Epithelial cell of esophagus (primary cell): ENCODE results near the gene SLC22A5.
A peak's percentile ranks its signal among the peaks of the same experiment; 100 is the strongest.

Experiments
- DNase-seq: peaks from one replicate; pipeline ENCODE4 v3.0.0; 2010; ENCODE audit warnings: low read depth
- H3K4me3 ChIP-seq: 2 replicates; pipeline ENCODE4 v1.5.1; 2011; ENCODE audit warnings: mild to moderate bottlenecking, low read length, control low read depth
- TF ChIP-seq, protein P1 (sequence below): IDR thresholded peaks from 2 replicates; pipeline ENCODE4 v1.5.1; 2011; ENCODE audit warnings: low read depth, mild to moderate bottlenecking, low read length, control low read depth, inconsistent platforms; ENCODE audit not compliant: insufficient read depth; ENCODE audit errors: missing control alignments

Gene SLC22A5

DNA sequence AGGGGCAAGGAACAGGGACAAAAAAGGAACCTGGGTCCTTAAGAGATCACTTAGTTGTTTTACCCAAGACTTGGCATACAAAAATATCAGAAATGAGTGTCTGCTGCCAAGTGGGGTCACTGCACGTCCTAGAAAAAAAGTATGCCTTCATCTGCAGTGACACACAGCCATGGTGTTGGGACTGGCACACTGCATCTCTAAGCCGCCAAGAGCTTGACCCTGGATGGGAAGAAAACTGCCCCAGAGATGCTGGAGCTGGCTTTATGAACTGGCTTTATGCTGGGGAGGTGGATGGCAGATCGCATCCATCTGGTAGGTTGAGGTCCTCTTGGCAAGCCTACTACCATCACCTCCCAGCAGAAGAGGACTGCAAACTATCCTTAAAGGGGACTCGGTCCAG lies 69.4 kb downstream of the SLC22A5 start:
- no peak overlapping the region for H3K4me3 ChIP-seq
- TF ChIP-seq, protein P1, sequence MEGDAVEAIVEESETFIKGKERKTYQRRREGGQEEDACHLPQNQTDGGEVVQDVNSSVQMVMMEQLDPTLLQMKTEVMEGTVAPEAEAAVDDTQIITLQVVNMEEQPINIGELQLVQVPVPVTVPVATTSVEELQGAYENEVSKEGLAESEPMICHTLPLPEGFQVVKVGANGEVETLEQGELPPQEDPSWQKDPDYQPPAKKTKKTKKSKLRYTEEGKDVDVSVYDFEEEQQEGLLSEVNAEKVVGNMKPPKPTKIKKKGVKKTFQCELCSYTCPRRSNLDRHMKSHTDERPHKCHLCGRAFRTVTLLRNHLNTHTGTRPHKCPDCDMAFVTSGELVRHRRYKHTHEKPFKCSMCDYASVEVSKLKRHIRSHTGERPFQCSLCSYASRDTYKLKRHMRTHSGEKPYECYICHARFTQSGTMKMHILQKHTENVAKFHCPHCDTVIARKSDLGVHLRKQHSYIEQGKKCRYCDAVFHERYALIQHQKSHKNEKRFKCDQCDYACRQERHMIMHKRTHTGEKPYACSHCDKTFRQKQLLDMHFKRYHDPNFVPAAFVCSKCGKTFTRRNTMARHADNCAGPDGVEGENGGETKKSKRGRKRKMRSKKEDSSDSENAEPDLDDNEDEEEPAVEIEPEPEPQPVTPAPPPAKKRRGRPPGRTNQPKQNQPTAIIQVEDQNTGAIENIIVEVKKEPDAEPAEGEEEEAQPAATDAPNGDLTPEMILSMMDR, result no peak
- DNase-seq, result no peak

DNA sequence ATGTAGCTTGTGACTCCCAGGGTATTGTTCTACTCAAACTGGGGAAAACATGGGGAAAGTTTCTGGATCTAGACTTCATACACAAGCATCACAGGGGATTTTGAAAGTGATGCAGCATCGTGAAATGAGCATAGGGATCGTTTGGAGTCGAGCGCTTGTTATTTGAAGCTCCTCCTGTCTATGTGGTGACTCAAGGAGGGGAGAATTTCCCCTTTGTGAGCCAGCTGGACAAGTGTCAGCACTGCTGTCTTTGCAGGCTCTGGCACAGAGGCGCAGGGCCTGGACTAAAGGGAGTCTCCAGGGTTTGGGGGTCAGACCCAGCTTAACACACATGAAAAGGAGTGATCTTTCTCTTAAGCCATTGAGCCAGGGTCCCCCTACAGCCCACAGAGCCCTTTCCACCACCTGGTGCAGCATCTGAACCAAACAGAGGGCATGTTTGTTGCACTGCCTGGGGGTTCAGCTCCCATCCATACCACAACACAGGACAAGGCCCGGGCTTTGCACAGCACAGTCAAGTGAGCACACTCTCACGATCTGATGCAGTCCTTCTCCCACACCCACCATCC lies 70.1 kb downstream of the SLC22A5 start:
- TF ChIP-seq, protein P1, result no peak
- DNase-seq, result peak; percentile 75

DNA sequence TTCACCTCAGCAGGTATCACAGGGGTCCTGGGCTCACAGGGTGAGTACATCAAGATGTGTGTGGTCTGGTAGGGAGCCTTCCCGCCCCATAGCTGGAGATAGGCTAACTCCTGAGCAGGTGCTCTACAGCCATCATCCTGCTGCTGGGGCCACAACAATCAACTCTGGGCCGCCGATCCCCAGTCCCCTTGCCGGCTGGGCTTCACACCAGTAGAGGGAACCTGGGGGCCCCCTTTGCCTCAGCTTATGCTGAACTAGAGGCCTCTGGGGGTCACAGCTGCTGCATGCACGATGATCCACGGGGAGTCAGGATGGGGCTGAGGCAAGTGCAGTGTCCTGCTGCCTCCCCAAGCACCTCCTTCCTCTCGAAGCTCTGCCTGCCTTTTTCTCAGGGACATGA lies 74.6 kb downstream of the SLC22A5 start:
- H3K4me3 ChIP-seq, result no peak overlapping the region
- TF ChIP-seq, protein P1, result no peak
- no peak for DNase-seq

More for the DNA sequence above, 70.1 kb downstream of the SLC22A5 start:
- no peak overlapping the region for H3K4me3 ChIP-seq
